H1 (cell line): ENCODE measurements around the gene ABCD4. TPM values are rescaled to one million over a fixed set of nuclear protein-coding genes. Genes with fewer than 3 reads are reported as not detected.

ENCODE experiments used
- CEBPB ChIP-seq: IDR thresholded peaks from 2 replicates; pipeline ENCODE4 v1.6.1; 2012; ENCODE audit warnings: low read depth, low read length
- CHD1 ChIP-seq: IDR thresholded peaks from 2 replicates; pipeline ENCODE4 v1.6.1; 2012; ENCODE audit warnings: low read depth, low read length, improper control_type of control experiment
- CHD7 ChIP-seq: fragments of 300-600 bp; sonication (generic); IDR thresholded peaks from 2 replicates; pipeline ENCODE4 v1.7.1; 2012; ENCODE audit warnings: low read length, moderate library complexity, mild to moderate bottlenecking, inconsistent platforms; ENCODE audit not compliant: insufficient replicate concordance
- HDAC6 ChIP-seq: IDR thresholded peaks from one replicate; pipeline ENCODE4 v1.7.1; 2012; ENCODE audit warnings: low read depth, mild to moderate bottlenecking, inconsistent platforms, low read length, moderate library complexity
- JUND ChIP-seq: IDR thresholded peaks from 2 replicates; pipeline ENCODE4 v1.6.1; 2011; ENCODE audit warnings: mild to moderate bottlenecking, improper control_type of control experiment, low read length
- KDM4A ChIP-seq: IDR thresholded peaks from one replicate; pipeline ENCODE4 v1.7.1; 2012; ENCODE audit warnings: low read depth, mild to moderate bottlenecking, moderate library complexity, low read length, inconsistent platforms; ENCODE audit not compliant: severe bottlenecking
- NANOG ChIP-seq: IDR thresholded peaks from 2 replicates; pipeline ENCODE4 v1.6.1; 2011; ENCODE audit warnings: low read length, low read depth, mild to moderate bottlenecking, inconsistent platforms; ENCODE audit not compliant: insufficient read depth, poor library complexity, severe bottlenecking
- PHF8 ChIP-seq: fragments of 200-600 bp; sonication (generic); conservative IDR thresholded peaks from 2 replicates; pipeline ENCODE4 v1.7.1; 2012; ENCODE audit warnings: low read depth, mild to moderate bottlenecking, inconsistent platforms, low read length, moderate library complexity
- POU5F1 ChIP-seq: IDR thresholded peaks from 2 replicates; pipeline ENCODE4 v1.6.1; 2011; ENCODE audit warnings: low read depth, mild to moderate bottlenecking, low read length, moderate library complexity
- YY1 ChIP-seq: IDR thresholded peaks from 2 replicates; pipeline ENCODE4 v1.6.1; 2011; ENCODE audit warnings: low read depth, mild to moderate bottlenecking, low read length
- polyA plus RNA-seq, 7 experiments: library from polyadenylated mRNA; depleted of rRNA in 3 of 7; stranded (reverse) in 5 of 7; unstranded in 2 of 7; fragments of >200 nt in 5 of 7; fragments of 200-250 nt in 2 of 7; gene quantifications; 1 replicate in 5 of 7; 2 replicates in 1 of 7; 4 replicates in 1 of 7; pipeline versions ENCODE4 v1.2.1 to v1.2.3, GENCODE V29; 2011 to 2013; ENCODE audit warnings: missing spikeins in 2 of 7, mixed read lengths in 2 of 7
- total RNA-seq: library from RNA; stranded (reverse); fragmentation: NEBNext Ultra II Directional; extraction: Animal tissue kit (Norgen Biotek cat#: 25700); gene quantifications from 2 replicates; pipeline ENCODE4 v1.2.1, GENCODE V29; 2021

ABCD4 gene
- total and polyA plus RNA-seq, 2 of the 8 experiments (the other 6 are each of a cell fraction or from before 2014, with no cell fraction given), result 47.9 to 97.7 TPM

DNA sequence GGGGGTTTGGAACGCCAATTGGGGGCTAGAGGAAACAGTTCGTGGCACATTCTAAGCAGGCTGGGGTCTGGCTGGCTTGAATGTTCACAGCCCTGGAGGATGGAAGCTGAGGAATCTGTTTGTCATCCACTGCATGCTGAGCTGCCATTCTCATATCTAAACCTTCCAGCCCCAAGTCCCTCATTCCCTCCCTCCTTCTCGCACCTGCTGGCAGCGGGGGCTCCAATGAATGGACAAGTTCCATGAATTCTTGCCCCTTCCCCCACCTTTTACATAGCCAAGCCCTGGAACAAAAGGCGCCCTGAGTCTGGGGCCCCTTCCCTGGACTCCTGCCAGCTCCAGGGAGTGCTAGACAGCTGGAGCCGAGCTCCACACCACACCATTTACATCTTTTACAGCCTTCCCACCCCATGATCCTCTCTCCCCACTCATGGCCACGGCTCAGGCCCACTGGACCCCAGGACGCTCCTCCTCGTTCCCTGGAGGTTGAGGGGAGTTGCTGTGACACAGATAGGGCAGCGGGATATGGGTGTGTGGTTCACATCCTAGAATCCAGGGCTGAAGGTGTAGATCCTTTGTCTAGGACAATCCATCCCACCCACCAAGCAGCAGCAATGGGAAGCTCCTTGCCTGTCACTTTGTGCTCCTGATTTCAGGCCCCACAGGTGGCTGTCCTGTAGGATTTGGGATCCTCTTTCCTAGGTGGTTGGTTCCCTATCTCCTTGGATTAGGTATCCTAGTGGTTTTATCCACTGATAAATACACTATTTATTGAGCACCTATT lies 23.8 kb upstream of the ABCD4 start (continued):
- TF ChIP-seq CHD7 (peak; percentile 27), CHD1 (no peak), YY1 (peak; percentile 77), HDAC6 (no peak), JUND (peak; percentile 7; the same call in 1 of the 2 replicates), POU5F1 (no peak), CEBPB (no peak), NANOG (peak; percentile 68), PHF8 (no peak), KDM4A (no peak)
